DND-41 (cell line): ENCODE data around the gene DESI1.

Source experiments
- EZH2 ChIP-seq: IDR thresholded peaks from 3 replicates; pipeline ENCODE4 v1.6.1; 2012; ENCODE audit warnings: borderline replicate concordance, low read depth, mild to moderate bottlenecking, moderate library complexity, low read length, inconsistent platforms; ENCODE audit not compliant: severe bottlenecking
- TF ChIP-seq, protein P1 (sequence below): IDR thresholded peaks from 2 replicates; pipeline ENCODE4 v1.5.1; 2012; ENCODE audit warnings: borderline replicate concordance, low read length, moderate library complexity, mild to moderate bottlenecking; ENCODE audit not compliant: poor library complexity, severe bottlenecking; ENCODE audit errors: extremely low read depth

DNA sequence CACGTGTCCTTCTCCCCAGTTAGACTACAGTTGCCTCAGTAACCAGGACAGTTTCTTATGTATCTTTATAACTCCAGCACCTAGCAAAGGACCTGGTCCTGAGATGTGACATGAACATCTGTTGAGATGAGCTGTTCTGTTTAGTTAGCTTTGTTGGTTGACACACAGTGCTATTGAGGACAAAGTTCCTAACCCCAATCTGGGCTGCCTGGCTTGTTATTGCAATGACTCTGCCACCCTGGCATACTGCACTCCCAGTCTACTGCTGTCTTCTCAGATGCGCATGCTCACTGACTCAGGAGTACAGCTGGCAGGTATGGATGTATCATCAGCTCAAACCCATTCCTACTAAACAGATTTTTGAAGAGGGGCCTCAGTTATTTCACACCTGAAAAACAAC is 7.4 kb downstream of the DESI1 start:
- TF ChIP-seq, protein P1, sequence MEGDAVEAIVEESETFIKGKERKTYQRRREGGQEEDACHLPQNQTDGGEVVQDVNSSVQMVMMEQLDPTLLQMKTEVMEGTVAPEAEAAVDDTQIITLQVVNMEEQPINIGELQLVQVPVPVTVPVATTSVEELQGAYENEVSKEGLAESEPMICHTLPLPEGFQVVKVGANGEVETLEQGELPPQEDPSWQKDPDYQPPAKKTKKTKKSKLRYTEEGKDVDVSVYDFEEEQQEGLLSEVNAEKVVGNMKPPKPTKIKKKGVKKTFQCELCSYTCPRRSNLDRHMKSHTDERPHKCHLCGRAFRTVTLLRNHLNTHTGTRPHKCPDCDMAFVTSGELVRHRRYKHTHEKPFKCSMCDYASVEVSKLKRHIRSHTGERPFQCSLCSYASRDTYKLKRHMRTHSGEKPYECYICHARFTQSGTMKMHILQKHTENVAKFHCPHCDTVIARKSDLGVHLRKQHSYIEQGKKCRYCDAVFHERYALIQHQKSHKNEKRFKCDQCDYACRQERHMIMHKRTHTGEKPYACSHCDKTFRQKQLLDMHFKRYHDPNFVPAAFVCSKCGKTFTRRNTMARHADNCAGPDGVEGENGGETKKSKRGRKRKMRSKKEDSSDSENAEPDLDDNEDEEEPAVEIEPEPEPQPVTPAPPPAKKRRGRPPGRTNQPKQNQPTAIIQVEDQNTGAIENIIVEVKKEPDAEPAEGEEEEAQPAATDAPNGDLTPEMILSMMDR = no peak
- TF ChIP-seq EZH2 = no peak
